Keratinocyte (primary cell): ENCODE results near the gene ULBP3. TPM values are rescaled to one million over a fixed set of nuclear protein-coding genes. Genes with fewer than 3 reads are reported as not detected.

ENCODE experiments used
- DNase-seq: peaks from one replicate; pipeline ENCODE4 v3.0.0-alpha.2; 2011; ENCODE audit warnings: low read depth, missing footprints, low spot score
- FAIRE-seq: peaks from 2 replicates; lab custom pipeline; 2011; peaks lifted over from hg19 to GRCh38; lab: Jason Lieb, UNC
- H2AFZ ChIP-seq: 2 replicates; pipeline ENCODE4 v1.6.0; 2012; ENCODE audit warnings: low read length, control low read depth, inconsistent platforms; ENCODE audit not compliant: control insufficient read depth
- H3K27ac ChIP-seq: 2 replicates; pipeline ENCODE4 v1.5.1; 2011; ENCODE audit warnings: low read length; ENCODE audit not compliant: control insufficient read depth, insufficient read depth
- H3K27me3 ChIP-seq: 3 replicates; pipeline ENCODE4 v1.6.0; 2011; ENCODE audit warnings: low read length; ENCODE audit not compliant: control insufficient read depth, insufficient read depth; ENCODE audit errors: extremely low read depth
- H3K36me3 ChIP-seq, 2 experiments: 2 replicates in 1 of 2; 3 replicates in 1 of 2; pipeline ENCODE4 v1.5.1; 2011; ENCODE audit warnings: low read length in 2 of 2, mild to moderate bottlenecking in 1 of 2; ENCODE audit not compliant: control insufficient read depth in 2 of 2, insufficient read depth in 2 of 2; ENCODE audit errors: extremely low read depth in 1 of 2
- H3K4me1 ChIP-seq: 3 replicates; pipeline ENCODE4 v1.5.1; 2011; ENCODE audit warnings: low read length; ENCODE audit not compliant: control insufficient read depth, insufficient read depth; ENCODE audit errors: extremely low read depth
- H3K4me2 ChIP-seq: 3 replicates; pipeline ENCODE4 v1.6.0; 2011; ENCODE audit warnings: low read depth, low read length; ENCODE audit not compliant: control insufficient read depth, insufficient read depth; ENCODE audit errors: extremely low read depth
- H3K4me3 ChIP-seq, 3 experiments: fragments of 200-600 bp in 1 of 3; sonication (generic) in 1 of 3; 2 replicates in 2 of 3; 3 replicates in 1 of 3; pipeline ENCODE4 v1.5.1; 2011 to 2016; ENCODE audit warnings: low read length in 3 of 3, mild to moderate bottlenecking in 3 of 3, control low read depth in 2 of 3, inconsistent platforms in 1 of 3, low read depth in 1 of 3, mixed read lengths in 1 of 3, mixed run types in 1 of 3, moderate library complexity in 1 of 3; ENCODE audit not compliant: control insufficient read depth in 2 of 3, insufficient read depth in 2 of 3; ENCODE audit errors: extremely low read depth in 1 of 3
- H3K79me2 ChIP-seq: 2 replicates; pipeline ENCODE4 v1.6.0; 2012; ENCODE audit warnings: low read length; ENCODE audit not compliant: control insufficient read depth, insufficient read depth
- H3K9ac ChIP-seq: 3 replicates; pipeline ENCODE4 v1.6.0; 2011; ENCODE audit warnings: low read length; ENCODE audit not compliant: control insufficient read depth, insufficient read depth; ENCODE audit errors: extremely low read depth
- H3K9me1 ChIP-seq: 3 replicates; pipeline ENCODE4 v1.6.0; 2011; ENCODE audit warnings: low read length; ENCODE audit not compliant: control insufficient read depth, insufficient read depth; ENCODE audit errors: extremely low read depth
- H3K9me3 ChIP-seq: 2 replicates; pipeline ENCODE4 v1.5.1; 2012; ENCODE audit warnings: low read depth, low read length; ENCODE audit not compliant: control insufficient read depth
- H4K20me1 ChIP-seq: 3 replicates; pipeline ENCODE4 v1.6.0; 2011; ENCODE audit warnings: low read length; ENCODE audit not compliant: control insufficient read depth, insufficient read depth; ENCODE audit errors: extremely low read depth
- EZH2 ChIP-seq: IDR thresholded peaks from one replicate; pipeline ENCODE4 v1.6.1; 2012; ENCODE audit warnings: inconsistent platforms, mild to moderate bottlenecking, low read length, moderate library complexity
- dilution Hi-C: fragments of 300-500 bp; cut with MboI; formaldehyde crosslinking; loops from one replicate; pipeline ENCODE4 v1.7.0; 2020; ENCODE audit warnings: low sequenced_read_pairs; ENCODE audit not compliant: extremely low pct_ligation_motif_present
- polyA plus RNA-seq, 5 experiments: library from polyadenylated mRNA; depleted of rRNA in 3 of 5; stranded (reverse) in 3 of 5; stranded (forward) in 1 of 5; unstranded in 1 of 5; fragments of >200 nt; gene quantifications; 1 replicate in 1 of 5; 2 replicates in 3 of 5; 3 replicates in 1 of 5; pipeline versions ENCODE4 v1.2.1 to v1.2.3, GENCODE V29; 2011 to 2012; ENCODE audit warnings: missing spikeins in 2 of 5, low read depth in 1 of 5, low replicate concordance in 1 of 5
- TF ChIP-seq, protein P1 (sequence below), 3 experiments: IDR thresholded peaks in 1 of 3; conservative IDR thresholded peaks in 1 of 3; optimal IDR thresholded peaks in 1 of 3; 2 replicates in 2 of 3; 3 replicates in 1 of 3; pipeline versions ENCODE3 to v1.5.1; 2011; ENCODE audit warnings: low read length in 3 of 3, mild to moderate bottlenecking in 3 of 3, moderate library complexity in 2 of 3, control low read depth in 1 of 3, inconsistent platforms in 1 of 3; ENCODE audit not compliant: insufficient read depth in 2 of 3; ENCODE audit errors: extremely low read depth in 1 of 3

ULBP3 gene
- polyA plus RNA-seq, 1 donor (not counting 4 experiments of a cell fraction or from before 2014, with no cell fraction given): 7.4 TPM

DNA sequence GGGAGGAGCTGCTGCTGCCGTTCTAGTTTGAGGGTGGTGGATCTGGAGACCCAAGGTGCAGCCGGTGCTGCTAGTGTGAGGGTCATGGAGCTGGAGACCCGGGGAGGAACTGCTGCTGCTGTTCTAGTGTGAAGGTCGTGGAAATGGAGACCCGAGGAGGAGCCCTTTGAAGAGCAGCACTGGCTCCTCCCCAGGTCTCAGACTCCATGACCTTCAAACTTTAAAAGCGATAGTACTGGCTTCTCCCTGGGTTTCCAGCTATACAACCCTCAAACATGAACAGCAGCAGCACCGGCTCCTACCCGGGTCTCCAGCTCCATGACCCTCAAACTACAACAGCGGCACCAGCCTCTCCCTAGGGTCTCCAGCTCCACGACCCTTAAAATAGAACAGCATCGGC lies 15.5 kb downstream of the ULBP3 start:
- TF ChIP-seq EZH2: no peak
- TF ChIP-seq, protein P1, sequence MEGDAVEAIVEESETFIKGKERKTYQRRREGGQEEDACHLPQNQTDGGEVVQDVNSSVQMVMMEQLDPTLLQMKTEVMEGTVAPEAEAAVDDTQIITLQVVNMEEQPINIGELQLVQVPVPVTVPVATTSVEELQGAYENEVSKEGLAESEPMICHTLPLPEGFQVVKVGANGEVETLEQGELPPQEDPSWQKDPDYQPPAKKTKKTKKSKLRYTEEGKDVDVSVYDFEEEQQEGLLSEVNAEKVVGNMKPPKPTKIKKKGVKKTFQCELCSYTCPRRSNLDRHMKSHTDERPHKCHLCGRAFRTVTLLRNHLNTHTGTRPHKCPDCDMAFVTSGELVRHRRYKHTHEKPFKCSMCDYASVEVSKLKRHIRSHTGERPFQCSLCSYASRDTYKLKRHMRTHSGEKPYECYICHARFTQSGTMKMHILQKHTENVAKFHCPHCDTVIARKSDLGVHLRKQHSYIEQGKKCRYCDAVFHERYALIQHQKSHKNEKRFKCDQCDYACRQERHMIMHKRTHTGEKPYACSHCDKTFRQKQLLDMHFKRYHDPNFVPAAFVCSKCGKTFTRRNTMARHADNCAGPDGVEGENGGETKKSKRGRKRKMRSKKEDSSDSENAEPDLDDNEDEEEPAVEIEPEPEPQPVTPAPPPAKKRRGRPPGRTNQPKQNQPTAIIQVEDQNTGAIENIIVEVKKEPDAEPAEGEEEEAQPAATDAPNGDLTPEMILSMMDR (optimal IDR thresholded peaks at IDR 0.05 in 1 of 3, IDR thresholded peaks at IDR 0.05 in 1 of 3, conservative IDR thresholded peaks at IDR 0.05 in 1 of 3; ENCODE audit: extremely low read depth in 1 of 3, insufficient read depth in 2 of 3, low read length in 3 of 3): no peak
- dilution Hi-C loops: no loop called here

DNA sequence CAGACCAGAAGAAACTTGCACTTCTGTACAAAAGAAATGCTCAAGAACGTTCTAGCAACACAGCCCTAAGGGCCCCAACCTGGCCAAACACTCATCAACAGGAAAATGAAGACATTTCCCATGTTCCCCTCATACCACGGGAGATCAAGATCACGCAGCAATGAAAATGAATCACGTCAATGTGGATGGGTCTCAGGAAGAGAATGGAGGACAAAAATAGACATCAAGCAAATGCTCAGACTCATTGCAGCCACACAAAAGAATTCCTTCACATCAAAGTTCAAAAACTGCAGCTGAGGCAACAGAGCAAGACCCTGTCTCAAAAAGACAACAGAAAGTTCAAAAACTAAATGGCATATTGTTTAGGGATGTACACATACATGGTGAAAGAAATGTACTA lies 18.1 kb downstream of the ULBP3 start:
- Histone ChIP-seq H3K27me3 (peaks cover 22% of the 10 kb centered on the region), H3K4me3 (no peak overlapping the region)
- FAIRE-seq: no peak

More for the DNA sequence above, 15.5 kb downstream of the ULBP3 start:
- no peaks in the 10 kb centered on the region for H3K9me3 ChIP-seq
- FAIRE-seq: no peak
- no peak overlapping the region for H3K4me2 ChIP-seq
- H3K9ac ChIP-seq: no peak overlapping the region
- H3K79me2 ChIP-seq: no peaks in the 10 kb centered on the region
- H3K36me3 ChIP-seq: no peaks in the 10 kb centered on the region
- peaks cover 26% of the 10 kb centered on the region for H3K27me3 ChIP-seq
- H3K27ac ChIP-seq: no peak overlapping the region
- H3K9me1 ChIP-seq: no peaks in the 10 kb centered on the region
- H4K20me1 ChIP-seq: no peaks in the 10 kb centered on the region
- no peak for DNase-seq
- H2AFZ ChIP-seq: no peak overlapping the region
- no peaks in the 10 kb centered on the region for H3K4me1 ChIP-seq
- H3K4me3 ChIP-seq: no peak overlapping the region

More for the DNA sequence above, 18.1 kb downstream of the ULBP3 start:
- H3K4me2 ChIP-seq: no peak overlapping the region
- TF ChIP-seq, protein P1 (optimal IDR thresholded peaks at IDR 0.05 in 1 of 3, IDR thresholded peaks at IDR 0.05 in 1 of 3, conservative IDR thresholded peaks at IDR 0.05 in 1 of 3; ENCODE audit: extremely low read depth in 1 of 3, insufficient read depth in 2 of 3, low read length in 3 of 3): no peak
- no peak for TF ChIP-seq EZH2
- DNase-seq: no peak
- no peaks in the 10 kb centered on the region for H3K4me1 ChIP-seq
- no peaks in the 10 kb centered on the region for H3K9me3 ChIP-seq
- H2AFZ ChIP-seq: no peak overlapping the region
- H3K9ac ChIP-seq: no peak overlapping the region
- no peaks in the 10 kb centered on the region for H4K20me1 ChIP-seq
- H3K27ac ChIP-seq: no peak overlapping the region
- no peaks in the 10 kb centered on the region for H3K9me1 ChIP-seq
- no peaks in the 10 kb centered on the region for H3K36me3 ChIP-seq
- dilution Hi-C loops: no loop called here
- H3K79me2 ChIP-seq: no peaks in the 10 kb centered on the region
